ENCODE measurements around the gene SHC2. TPM values are rescaled to one million over a fixed set of nuclear protein-coding genes. Genes with fewer than 3 reads are reported as not detected.

SHC2 gene
- total and polyA plus RNA-seq, 2 donors (not counting 3 experiments of a cell fraction or from before 2014, with no cell fraction given) = 7.5 to 11.8 TPM

DNA sequence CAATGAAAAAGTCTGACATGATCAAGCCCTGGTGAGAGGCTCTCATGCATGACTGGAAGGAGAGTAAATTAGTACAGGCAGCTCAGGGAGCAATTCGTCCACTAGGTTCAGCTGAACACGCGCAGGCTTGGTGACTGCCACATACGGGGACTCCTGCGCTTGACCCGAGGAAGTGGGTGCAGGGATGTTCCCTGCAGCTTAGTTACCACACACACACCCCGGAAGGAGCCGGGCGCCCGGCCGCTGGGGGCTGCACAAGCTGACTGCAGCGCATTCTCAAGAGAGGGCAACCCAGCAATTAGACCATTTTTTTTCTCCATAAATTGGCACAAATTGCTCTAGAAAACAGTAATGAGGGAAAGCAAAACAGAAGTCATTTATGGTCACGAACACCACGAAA, 93.3 kb downstream of the SHC2 start:
- CTCF ChIA-PET = no interaction called here

More for the DNA sequence above, 93.3 kb downstream of the SHC2 start:
- Histone ChIP-seq H2AFZ (ENCODE audit: low read depth, low read length) (no peak overlapping the region), H3K9me1 (replicated peaks; ENCODE audit: control insufficient read depth, extremely low read depth, insufficient read depth, low read length) (no peaks in the 10 kb centered on the region), H4K20me1 (replicated peaks; ENCODE audit: control insufficient read depth, extremely low read depth, insufficient read depth, low read length) (no peaks in the 10 kb centered on the region), H3K27me3 (ENCODE audit: control insufficient read depth in 2 of 2, insufficient read depth in 2 of 2, low read length in 2 of 2) (peaks cover 0 to 4% of the 10 kb centered on the region in 2 experiments), H3K9ac (replicated peaks; ENCODE audit: extremely low read depth, insufficient read depth, low read length) (no peak overlapping the region), H3K4me2 (ENCODE audit: insufficient read depth, low read length) (no peak overlapping the region), H3K4me3 (replicated peaks in 1 of 3; ENCODE audit: insufficient read depth in 1 of 3, low read depth in 1 of 3, low read length in 3 of 3) (no peak overlapping the region), H3K79me2 (ENCODE audit: control insufficient read depth, insufficient read depth, low read length) (no peaks in the 10 kb centered on the region), H3K36me3 (ENCODE audit: control insufficient read depth in 2 of 2, extremely low read depth in 1 of 2, insufficient read depth in 2 of 2, low read length in 2 of 2) (no peaks in the 10 kb centered on the region), H3K27ac (ENCODE audit: insufficient read depth, low read depth, low read length) (no peak overlapping the region), H3K9me3 (replicated peaks; ENCODE audit: control insufficient read depth, insufficient read depth, low read length) (no peaks in the 10 kb centered on the region), H3K4me1 (ENCODE audit: control insufficient read depth, extremely low read depth, insufficient read depth, low read length) (no peaks in the 10 kb centered on the region)
- BruUV-seq (replicated peaks) = no TSS peak
- DNase-seq (ENCODE audit: low read depth, low spot score) = no peak
- dilution Hi-C loops (cut with MboI; ENCODE audit: extremely low pct_ligation_motif_present, low sequenced_read_pairs) (no loop called here), intact Hi-C loops (cut with micrococcal nuclease) (no loop called here)
- no peak for FAIRE-seq
- TF ChIP-seq POLR2A (IDR thresholded peaks at IDR 0.05; ENCODE audit: low read depth, low read length) (no peak), GATA2 (IDR thresholded peaks at IDR 0.05; ENCODE audit: insufficient read depth, insufficient read length, low read depth, low read length) (no peak), MYC (IDR thresholded peaks at IDR 0.05; ENCODE audit: low read depth, low read length) (no peak), JUN (IDR thresholded peaks at IDR 0.05; ENCODE audit: borderline replicate concordance, insufficient read depth, insufficient read length, low read depth) (no peak), FOS (IDR thresholded peaks at IDR 0.05; ENCODE audit: borderline replicate concordance, insufficient read depth, low read length) (no peak), EZH2 (IDR thresholded peaks at IDR 0.05; ENCODE audit: borderline replicate concordance, low read depth, low read length, severe bottlenecking) (no peak), POLR2AphosphoS5 (IDR thresholded peaks at IDR 0.05; ENCODE audit: insufficient read depth, low read depth, low read length) (no peak)
- TF ChIP-seq, protein P1, sequence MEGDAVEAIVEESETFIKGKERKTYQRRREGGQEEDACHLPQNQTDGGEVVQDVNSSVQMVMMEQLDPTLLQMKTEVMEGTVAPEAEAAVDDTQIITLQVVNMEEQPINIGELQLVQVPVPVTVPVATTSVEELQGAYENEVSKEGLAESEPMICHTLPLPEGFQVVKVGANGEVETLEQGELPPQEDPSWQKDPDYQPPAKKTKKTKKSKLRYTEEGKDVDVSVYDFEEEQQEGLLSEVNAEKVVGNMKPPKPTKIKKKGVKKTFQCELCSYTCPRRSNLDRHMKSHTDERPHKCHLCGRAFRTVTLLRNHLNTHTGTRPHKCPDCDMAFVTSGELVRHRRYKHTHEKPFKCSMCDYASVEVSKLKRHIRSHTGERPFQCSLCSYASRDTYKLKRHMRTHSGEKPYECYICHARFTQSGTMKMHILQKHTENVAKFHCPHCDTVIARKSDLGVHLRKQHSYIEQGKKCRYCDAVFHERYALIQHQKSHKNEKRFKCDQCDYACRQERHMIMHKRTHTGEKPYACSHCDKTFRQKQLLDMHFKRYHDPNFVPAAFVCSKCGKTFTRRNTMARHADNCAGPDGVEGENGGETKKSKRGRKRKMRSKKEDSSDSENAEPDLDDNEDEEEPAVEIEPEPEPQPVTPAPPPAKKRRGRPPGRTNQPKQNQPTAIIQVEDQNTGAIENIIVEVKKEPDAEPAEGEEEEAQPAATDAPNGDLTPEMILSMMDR (IDR thresholded peaks at IDR 0.05; ENCODE audit: extremely low read depth in 1 of 2, insufficient read depth in 1 of 2, low read depth in 1 of 2, low read length in 2 of 2) = no peak
- TF ChIP-seq, protein P2, sequence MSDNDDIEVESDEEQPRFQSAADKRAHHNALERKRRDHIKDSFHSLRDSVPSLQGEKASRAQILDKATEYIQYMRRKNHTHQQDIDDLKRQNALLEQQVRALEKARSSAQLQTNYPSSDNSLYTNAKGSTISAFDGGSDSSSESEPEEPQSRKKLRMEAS (IDR thresholded peaks at IDR 0.05; ENCODE audit: insufficient read depth, insufficient read length) = no peak
- POLR2A ChIA-PET = no interaction called here

All from endothelial cell of umbilical vein (primary cell).